ENCODE measurements around the gene KRT82. TPM values are rescaled to one million over a fixed set of nuclear protein-coding genes. Genes with fewer than 3 reads are reported as not detected.

KRT82 gene
- total and polyA plus RNA-seq, 2 experiments from 2014 or later, result not detected

GRCh38 chr12:52403561-52403960 lies 2.6 kb downstream of the KRT82 start:
- no peak for TF ChIP-seq CTCF (IDR thresholded peaks at IDR 0.05; ENCODE audit: low read depth, low read length)
- H3K36me3 ChIP-seq, result no peaks in the 10 kb centered on the region
- no peaks in the 10 kb centered on the region for H3K4me1 ChIP-seq (ENCODE audit: low read depth)
- H3K9me3 ChIP-seq (ENCODE audit: low read depth), result no peaks in the 10 kb centered on the region
- no peak overlapping the region for H3K27ac ChIP-seq
- DNase-seq (ENCODE audit: low read depth in 1 of 2, low spot score in 1 of 2), result no peak
- H3K27me3 ChIP-seq, result peaks cover 13% of the 10 kb centered on the region
- no peak overlapping the region for H3K4me3 ChIP-seq

- Histone ChIP-seq H3K27me3 (peaks cover 13% of the 10 kb centered on the region), H3K4me1 (ENCODE audit: low read depth) (no peaks in the 10 kb centered on the region), H3K36me3 (no peaks in the 10 kb centered on the region), H3K27ac (no peak overlapping the region), H3K4me3 (no peak overlapping the region), H3K9me3 (ENCODE audit: low read depth) (no peaks in the 10 kb centered on the region)
- no peak for TF ChIP-seq CTCF (IDR thresholded peaks at IDR 0.05; ENCODE audit: low read depth, low read length)
- no peak for DNase-seq (ENCODE audit: low read depth in 1 of 2, low spot score in 1 of 2)
Measured at GRCh38 chr12:52402873-52403540, 3.1 kb downstream of the KRT82 start.

GRCh38 chr12:52402377-52402776 lies 3.8 kb downstream of the KRT82 start:
- H3K9me3 ChIP-seq (ENCODE audit: low read depth), result no peaks in the 10 kb centered on the region
- no peak for TF ChIP-seq CTCF (IDR thresholded peaks at IDR 0.05; ENCODE audit: low read depth, low read length)
- no peaks in the 10 kb centered on the region for H3K4me1 ChIP-seq (ENCODE audit: low read depth)
- H3K27me3 ChIP-seq, result peaks cover 13% of the 10 kb centered on the region
- no peak overlapping the region for H3K4me3 ChIP-seq
- no peaks in the 10 kb centered on the region for H3K36me3 ChIP-seq
- no peak for DNase-seq (ENCODE audit: low read depth in 1 of 2, low spot score in 1 of 2)
- H3K27ac ChIP-seq, result no peak overlapping the region

- Histone ChIP-seq H3K4me1 (ENCODE audit: low read depth) (no peaks in the 10 kb centered on the region), H3K36me3 (no peaks in the 10 kb centered on the region), H3K9me3 (ENCODE audit: low read depth) (no peaks in the 10 kb centered on the region), H3K27ac (no peak overlapping the region), H3K27me3 (peaks cover 16% of the 10 kb centered on the region), H3K4me3 (no peak overlapping the region)
- TF ChIP-seq CTCF (IDR thresholded peaks at IDR 0.05; ENCODE audit: low read depth, low read length), result no peak
- no peak for DNase-seq (ENCODE audit: low read depth in 1 of 2, low spot score in 1 of 2)
Measured at GRCh38 chr12:52401926-52402325, 4.2 kb downstream of the KRT82 start.

- Histone ChIP-seq H3K4me1 (ENCODE audit: low read depth) (no peaks in the 10 kb centered on the region), H3K4me3 (no peak overlapping the region), H3K27me3 (peaks cover 20% of the 10 kb centered on the region), H3K27ac (no peak overlapping the region), H3K36me3 (no peaks in the 10 kb centered on the region), H3K9me3 (ENCODE audit: low read depth) (no peaks in the 10 kb centered on the region)
- no peak for TF ChIP-seq CTCF (IDR thresholded peaks at IDR 0.05; ENCODE audit: low read depth, low read length)
- DNase-seq (ENCODE audit: low read depth in 1 of 2, low spot score in 1 of 2), result no peak
Measured at GRCh38 chr12:52401526-52401925, 4.6 kb downstream of the KRT82 start.
